ENCODE measurements around the gene HOXD13.

- TF ChIP-seq CTCF (conservative IDR thresholded peaks at IDR 0.05; ENCODE audit: low read depth, low read length): no peak
- TF ChIP-seq EZH2 (IDR thresholded peaks at IDR 0.05; ENCODE audit: low read length, unreplicated experiment): no peak
Measured at GRCh38 chr2:176089843-176090395, 2.6 kb upstream of the HOXD13 start.

Data from PC-3 (cell line).